Activated T-cell treated with anti-CD3 and anti-CD28 coated beads, Interleukin-2, amount 50 U/mL, for 4 hours (primary cell): ENCODE measurements around the gene ATXN1. TPM values are rescaled to one million over a fixed set of nuclear protein-coding genes. Genes with fewer than 3 reads are reported as not detected.
A peak's percentile ranks its signal among the peaks of the same experiment; 100 is the strongest.
"Not testable (repeated sequence)": the region's sequence is repeated elsewhere in the genome, so short reads cannot be mapped to it uniquely, and the experiment has no call there.

Source experiments
- ATAC-seq, 2 donors: fragments of 200-7000 bp; cut with Tn5 transposase; one replicate each; pipeline ENCODE4 v1.10.0; 2021
- DNase-seq: peaks from one replicate; pipeline ENCODE4 v3.0.0-alpha.2; 2020
- H3K27me3 Mint-ChIP-seq: one replicate; pipeline ENCODE4 v1.8.0; 2021; ENCODE audit warnings: low read depth, mixed read lengths
- H3K36me3 Mint-ChIP-seq: one replicate; pipeline ENCODE4 v1.8.0; 2022; ENCODE audit warnings: mixed read lengths; ENCODE audit not compliant: insufficient read depth
- H3K4me1 Mint-ChIP-seq: one replicate; pipeline ENCODE4 v1.8.0; 2021; ENCODE audit warnings: low read depth, mixed read lengths
- H3K4me3 Mint-ChIP-seq: one replicate; pipeline ENCODE4 v1.8.0; 2021; ENCODE audit warnings: mild to moderate bottlenecking, moderate library complexity, mixed read lengths
- H3K9me3 Mint-ChIP-seq: one replicate; pipeline ENCODE4 v1.8.0; 2021; ENCODE audit warnings: mixed read lengths
- total RNA-seq, 3 donors: library from RNA; stranded (reverse); gene quantifications; one replicate each; pipeline ENCODE4 v1.2.1, GENCODE V29; 2021

Gene ATXN1
- total RNA-seq, 3 donors from 2014 or later, result 39.5 to 63.8 (median 45.1) TPM

GRCh38 chr6:16547587-16547986, 213.7 kb downstream of the ATXN1 start:
- no peaks in the 10 kb centered on the region for H3K27me3 Mint-ChIP-seq
- no peaks in the 10 kb centered on the region for H3K9me3 Mint-ChIP-seq
- H3K4me3 Mint-ChIP-seq, result no peak overlapping the region
- ATAC-seq, result no peak
- no peak for DNase-seq
- H3K4me1 Mint-ChIP-seq, result peaks cover 5% of the 10 kb centered on the region
- peaks cover 39% of the 10 kb centered on the region for H3K36me3 Mint-ChIP-seq

GRCh38 chr6:16546861-16547260, 214.4 kb downstream of the ATXN1 start:
- H3K9me3 Mint-ChIP-seq, result no peaks in the 10 kb centered on the region
- no peaks in the 10 kb centered on the region for H3K27me3 Mint-ChIP-seq
- peaks cover 4% of the 10 kb centered on the region for H3K4me1 Mint-ChIP-seq
- peaks cover 36% of the 10 kb centered on the region for H3K36me3 Mint-ChIP-seq
- ATAC-seq, result no peak
- no peak for DNase-seq
- H3K4me3 Mint-ChIP-seq, result no peak overlapping the region

- DNase-seq (no peak), ATAC-seq (no peak)
- H3K27me3 Mint-ChIP-seq, result no peaks in the 10 kb centered on the region
- no peak overlapping the region for H3K4me3 Mint-ChIP-seq
- H3K4me1 Mint-ChIP-seq, result peaks cover 7% of the 10 kb centered on the region
- peaks cover 27% of the 10 kb centered on the region for H3K36me3 Mint-ChIP-seq
- H3K9me3 Mint-ChIP-seq, result no peaks in the 10 kb centered on the region
Measured at GRCh38 chr6:16545382-16545781, 215.9 kb downstream of the ATXN1 start.

- peaks cover 11% of the 10 kb centered on the region for H3K4me1 Mint-ChIP-seq
- peaks cover 31% of the 10 kb centered on the region for H3K36me3 Mint-ChIP-seq
- ATAC-seq (no peak), DNase-seq (no peak)
- no peaks in the 10 kb centered on the region for H3K27me3 Mint-ChIP-seq
- H3K4me3 Mint-ChIP-seq, result no peak overlapping the region
- no peaks in the 10 kb centered on the region for H3K9me3 Mint-ChIP-seq
Measured at GRCh38 chr6:16544521-16544920, 216.7 kb downstream of the ATXN1 start.

- no peaks in the 10 kb centered on the region for H3K27me3 Mint-ChIP-seq
- peaks cover 14% of the 10 kb centered on the region for H3K4me1 Mint-ChIP-seq
- H3K36me3 Mint-ChIP-seq, result peaks cover 32% of the 10 kb centered on the region
- ATAC-seq (no peak), DNase-seq (no peak)
- no peak overlapping the region for H3K4me3 Mint-ChIP-seq
- H3K9me3 Mint-ChIP-seq, result no peaks in the 10 kb centered on the region
Measured at GRCh38 chr6:16544006-16544405, 217.3 kb downstream of the ATXN1 start.

GRCh38 chr6:16543521-16543920, 217.7 kb downstream of the ATXN1 start:
- ATAC-seq (no peak), DNase-seq (no peak)
- H3K9me3 Mint-ChIP-seq, result no peaks in the 10 kb centered on the region
- H3K27me3 Mint-ChIP-seq, result no peaks in the 10 kb centered on the region
- H3K36me3 Mint-ChIP-seq, result peaks cover 34% of the 10 kb centered on the region
- H3K4me3 Mint-ChIP-seq, result no peak overlapping the region
- peaks cover 17% of the 10 kb centered on the region for H3K4me1 Mint-ChIP-seq

GRCh38 chr6:16542070-16542469, 219.2 kb downstream of the ATXN1 start:
- H3K36me3 Mint-ChIP-seq, result peaks cover 29% of the 10 kb centered on the region
- H3K4me1 Mint-ChIP-seq, result peaks cover 17% of the 10 kb centered on the region
- H3K9me3 Mint-ChIP-seq, result no peaks in the 10 kb centered on the region
- H3K27me3 Mint-ChIP-seq, result no peaks in the 10 kb centered on the region
- DNase-seq (no peak), ATAC-seq (no peak)
- no peak overlapping the region for H3K4me3 Mint-ChIP-seq

GRCh38 chr6:16540804-16541752, 220.2 kb downstream of the ATXN1 start:
- Mint-ChIP-seq H3K4me1 (peaks cover 17% of the 10 kb centered on the region), H3K36me3 (peaks cover 21% of the 10 kb centered on the region), H3K9me3 (no peaks in the 10 kb centered on the region), H3K4me3 (no peak overlapping the region), H3K27me3 (no peaks in the 10 kb centered on the region)
- DNase-seq (no peak), ATAC-seq (peak; percentile 35 to 64)

- ATAC-seq, H3K27me3 Mint-ChIP-seq, H3K9me3 Mint-ChIP-seq, DNase-seq, H3K4me3 Mint-ChIP-seq: not testable (repeated sequence)
- Mint-ChIP-seq H3K36me3 (peaks cover 16% of the 10 kb centered on the region), H3K4me1 (peaks cover 17% of the 10 kb centered on the region)
Measured at GRCh38 chr6:16540383-16540782, 220.9 kb downstream of the ATXN1 start.

- Mint-ChIP-seq H3K4me1 (peaks cover 23% of the 10 kb centered on the region), H3K4me3 (no peak overlapping the region)
Measured at GRCh38 chr6:16539086-16539931, 222.0 kb downstream of the ATXN1 start.

GRCh38 chr6:16535564-16535963, 225.7 kb downstream of the ATXN1 start:
- ATAC-seq, result no peak

More at GRCh38 chr6:16539086-16539931, 222.0 kb downstream of the ATXN1 start:
- ATAC-seq (peak; percentile 49 to 64), DNase-seq (no peak)
- Mint-ChIP-seq H3K36me3 (peaks cover 7% of the 10 kb centered on the region), H3K27me3 (no peaks in the 10 kb centered on the region), H3K9me3 (no peaks in the 10 kb centered on the region)

GRCh38 chr6:16533721-16534136, 227.5 kb downstream of the ATXN1 start:
- Mint-ChIP-seq H3K9me3 (no peaks in the 10 kb centered on the region), H3K36me3 (peaks cover 14% of the 10 kb centered on the region), H3K4me3 (no peak overlapping the region), H3K4me1 (peaks cover 36% of the 10 kb centered on the region), H3K27me3 (no peaks in the 10 kb centered on the region)
- ATAC-seq (peak; percentile 93 to 94), DNase-seq (no peak)

More at GRCh38 chr6:16535564-16535963, 225.7 kb downstream of the ATXN1 start:
- no peak overlapping the region for H3K4me3 Mint-ChIP-seq
- H3K9me3 Mint-ChIP-seq, result no peaks in the 10 kb centered on the region
- DNase-seq, result no peak
- H3K36me3 Mint-ChIP-seq, result peaks cover 17% of the 10 kb centered on the region
- peaks cover 45% of the 10 kb centered on the region for H3K4me1 Mint-ChIP-seq
- H3K27me3 Mint-ChIP-seq, result no peaks in the 10 kb centered on the region

GRCh38 chr6:16533210-16533609, 228.1 kb downstream of the ATXN1 start:
- Mint-ChIP-seq H3K9me3 (no peaks in the 10 kb centered on the region), H3K27me3 (no peaks in the 10 kb centered on the region), H3K36me3 (peaks cover 14% of the 10 kb centered on the region), H3K4me3 (no peak overlapping the region), H3K4me1 (peaks cover 35% of the 10 kb centered on the region)
- DNase-seq, result no peak
- no peak for ATAC-seq

- no peaks in the 10 kb centered on the region for H3K9me3 Mint-ChIP-seq
- ATAC-seq (no peak), DNase-seq (no peak)
- peaks cover 19% of the 10 kb centered on the region for H3K4me1 Mint-ChIP-seq
- H3K27me3 Mint-ChIP-seq, result no peaks in the 10 kb centered on the region
- no peak overlapping the region for H3K4me3 Mint-ChIP-seq
- peaks cover 17% of the 10 kb centered on the region for H3K36me3 Mint-ChIP-seq
Measured at GRCh38 chr6:16527691-16528090, 233.6 kb downstream of the ATXN1 start.
